PC-3 (cell line): Measurements from ENCODE around the gene TNS3. TPM values are rescaled to one million over a fixed set of nuclear protein-coding genes. Genes with fewer than 3 reads are reported as not detected.

ENCODE experiments used
- ATAC-seq: fragments of 200-7000 bp; cut with Tn5 transposase; 2 replicates; pipeline ENCODE4 v1.9.1; 2020; ENCODE audit warnings: mild to moderate bottlenecking, moderate library complexity
- BruUV-seq: library from RNA; stranded (reverse); fragments of 400-500 nt; replicated peaks from 2 replicates; lab custom pipeline; 2021; lab: Mats Ljungman, UMichigan
- CTCF ChIA-PET: fragments of 300-600 bp; sonication (Branson Sonifier 250); formaldehyde crosslinking; loops from one replicate; lab custom pipeline; 2022; ENCODE audit warnings: antibody characterized with exemption; lab: Charles Lee
- POLR2A ChIA-PET: fragments of 300-600 bp; sonication (Branson Sonifier 250); formaldehyde crosslinking; loops from one replicate; lab custom pipeline; 2022; ENCODE audit warnings: antibody characterized with exemption; ENCODE audit not compliant: unreplicated experiment; lab: Charles Lee
- DNase-seq: peaks from one replicate; pipeline ENCODE4 v3.0.0-alpha.2; 2015
- H2AFZ ChIP-seq: fragments of 300-600 bp; sonication (generic); 2 replicates; pipeline ENCODE4 v1.6.0; 2016; ENCODE audit warnings: antibody characterized with exemption, low read length
- H3F3A ChIP-seq: fragments of 300-600 bp; sonication (generic); one replicate; pipeline ENCODE4 v1.6.0; 2017; ENCODE audit warnings: antibody characterized with exemption, low read length, control low read depth, mild to moderate bottlenecking; ENCODE audit not compliant: unreplicated experiment
- H3K27ac ChIP-seq: fragments of 300-600 bp; sonication (generic); 2 replicates; pipeline ENCODE4 v1.5.1; 2016; ENCODE audit warnings: mild to moderate bottlenecking, low read length
- H3K27me3 ChIP-seq: fragments of 300-600 bp; sonication (generic); 2 replicates; pipeline ENCODE4 v1.6.1; 2016; ENCODE audit warnings: low read length, mixed read lengths
- H3K36me3 ChIP-seq: fragments of 300-600 bp; sonication (generic); 2 replicates; pipeline ENCODE4 v1.6.1; 2016; ENCODE audit warnings: low read depth, mixed run types, low read length, mixed read lengths
- H3K4me1 ChIP-seq: fragments of 300-600 bp; sonication (generic); 2 replicates; pipeline ENCODE4 v1.5.1; 2016; ENCODE audit warnings: low read length; ENCODE audit not compliant: insufficient read depth
- H3K4me2 ChIP-seq: fragments of 300-600 bp; sonication (generic); 2 replicates; pipeline ENCODE4 v1.6.0; 2016; ENCODE audit warnings: low read length
- H3K4me3 ChIP-seq: fragments of 300-600 bp; sonication (generic); 2 replicates; pipeline ENCODE4 v1.5.1; 2016; ENCODE audit warnings: mild to moderate bottlenecking, low read length, mixed read lengths
- H3K79me2 ChIP-seq: fragments of 300-600 bp; sonication (generic); 2 replicates; pipeline ENCODE4 v1.6.1; 2017; ENCODE audit warnings: low read length, mixed read lengths
- H3K9ac ChIP-seq: fragments of 300-600 bp; sonication (generic); 2 replicates; pipeline ENCODE4 v1.6.0; 2016; ENCODE audit warnings: mild to moderate bottlenecking, low read length
- H3K9me2 ChIP-seq: fragments of 300-600 bp; sonication (generic); replicated peaks from 2 replicates; pipeline ENCODE4 v1.6.1; 2016; ENCODE audit warnings: mixed run types, low read length, mixed read lengths
- H3K9me3 ChIP-seq: fragments of 300-600 bp; sonication (generic); 2 replicates; pipeline ENCODE4 v1.6.1; 2016; ENCODE audit warnings: low read length, mixed read lengths
- H4K20me1 ChIP-seq: fragments of 300-600 bp; sonication (generic); 2 replicates; pipeline ENCODE4 v1.6.1; 2016; ENCODE audit warnings: low read length, mixed read lengths
- EZH2 ChIP-seq: fragments of 300-600 bp; sonication (generic); IDR thresholded peaks from one replicate; pipeline ENCODE4 v1.6.1; 2017; ENCODE audit warnings: antibody characterized with exemption, mild to moderate bottlenecking, low read length; ENCODE audit not compliant: unreplicated experiment
- EZH2phosphoT487 ChIP-seq: fragments of 300-600 bp; sonication (generic); IDR thresholded peaks from 2 replicates; pipeline ENCODE4 v1.6.1; 2018; ENCODE audit warnings: mild to moderate bottlenecking, antibody characterized with exemption, low read length, borderline replicate concordance
- intact Hi-C: fragments of 100-400 bp; cut with micrococcal nuclease; formaldehyde crosslinking; loops from 2 replicates; pipeline ENCODE4 v1.9.0; 2023
- total RNA-seq: library from RNA; depleted of rRNA; stranded (reverse); fragments of >200 nt; gene quantifications from 2 replicates; pipeline ENCODE4 v1.2.3, GENCODE V29; 2014
- TF ChIP-seq, protein P1 (sequence below): fragments of 300-600 bp; sonication (generic); conservative IDR thresholded peaks from 2 replicates; pipeline ENCODE4 v1.5.1; 2017; ENCODE audit warnings: antibody characterized with exemption, low read depth, mild to moderate bottlenecking, low read length

TNS3 gene
- total RNA-seq, 1 experiment from 2014 or later, result 72.3 TPM

DNA sequence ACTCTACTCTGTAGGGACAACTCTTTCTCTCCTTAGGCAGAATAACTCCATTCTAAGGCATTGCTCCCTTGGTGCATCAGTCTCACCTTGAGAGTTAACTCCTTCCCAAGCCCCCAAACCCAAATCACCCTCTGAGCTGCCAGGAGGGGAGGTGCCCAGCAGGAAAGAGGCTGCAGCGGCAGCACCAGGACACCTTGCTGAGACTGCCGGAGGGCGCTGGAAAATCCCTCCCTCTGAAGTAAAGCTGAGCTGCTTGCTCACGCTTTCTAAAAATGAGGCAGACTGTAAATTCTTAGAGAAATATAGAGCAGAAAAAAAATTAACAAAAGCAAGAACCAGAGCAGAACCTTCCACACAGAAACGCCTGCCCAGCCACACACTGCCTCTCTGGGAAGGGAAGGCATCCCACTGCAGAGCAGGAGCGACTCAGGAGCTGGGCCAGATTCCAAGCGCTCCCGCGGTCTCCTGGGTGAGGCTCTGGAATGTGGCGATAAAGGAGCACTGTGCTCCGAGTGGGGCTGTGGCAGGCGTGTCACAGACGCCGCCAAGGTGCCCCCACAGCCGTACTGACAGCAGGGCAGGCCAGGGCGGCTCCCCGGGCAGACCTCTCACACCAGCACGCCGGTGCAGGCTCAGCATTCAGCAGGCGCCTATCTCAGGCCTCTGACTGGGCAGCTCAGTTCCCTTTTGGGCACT, 202.1 kb downstream of the TNS3 start:
- CTCF ChIA-PET, result interaction anchor here (0.6 to 1.2 kb wide), 2 partner anchors 112 to 114 kb away, joined by 10 read pairs; no protein-coding TSS in a partner anchor
- Histone ChIP-seq H3K9me3 (no peaks in the 10 kb centered on the region), H3K9me2 (no peaks in the 10 kb centered on the region), H3K27ac (peak overlapping the region; percentile 64), H4K20me1 (0 out of 2 replicates have a peak, but pooled peaks cover 4% of the 10 kb centered on the region), H3K9ac (peak overlapping the region; percentile 26; the same call in 1 of the 2 replicates), H3K4me1 (peaks cover 33% of the 10 kb centered on the region), H3K36me3 (peaks cover 14% of the 10 kb centered on the region; the same call in 1 of the 2 replicates), H3F3A (no peaks in the 10 kb centered on the region), H3K79me2 (peaks cover 11% of the 10 kb centered on the region), H3K4me3 (peak overlapping the region; percentile 28; the same call in 1 of the 2 replicates), H3K4me2 (peak overlapping the region; percentile 74), H2AFZ (no peak overlapping the region), H3K27me3 (no peaks in the 10 kb centered on the region)
- intact Hi-C loops, result loop anchor here (2.0 kb wide), 1 partner anchor 113 kb away; no protein-coding TSS in a partner anchor
- TF ChIP-seq, protein P1, sequence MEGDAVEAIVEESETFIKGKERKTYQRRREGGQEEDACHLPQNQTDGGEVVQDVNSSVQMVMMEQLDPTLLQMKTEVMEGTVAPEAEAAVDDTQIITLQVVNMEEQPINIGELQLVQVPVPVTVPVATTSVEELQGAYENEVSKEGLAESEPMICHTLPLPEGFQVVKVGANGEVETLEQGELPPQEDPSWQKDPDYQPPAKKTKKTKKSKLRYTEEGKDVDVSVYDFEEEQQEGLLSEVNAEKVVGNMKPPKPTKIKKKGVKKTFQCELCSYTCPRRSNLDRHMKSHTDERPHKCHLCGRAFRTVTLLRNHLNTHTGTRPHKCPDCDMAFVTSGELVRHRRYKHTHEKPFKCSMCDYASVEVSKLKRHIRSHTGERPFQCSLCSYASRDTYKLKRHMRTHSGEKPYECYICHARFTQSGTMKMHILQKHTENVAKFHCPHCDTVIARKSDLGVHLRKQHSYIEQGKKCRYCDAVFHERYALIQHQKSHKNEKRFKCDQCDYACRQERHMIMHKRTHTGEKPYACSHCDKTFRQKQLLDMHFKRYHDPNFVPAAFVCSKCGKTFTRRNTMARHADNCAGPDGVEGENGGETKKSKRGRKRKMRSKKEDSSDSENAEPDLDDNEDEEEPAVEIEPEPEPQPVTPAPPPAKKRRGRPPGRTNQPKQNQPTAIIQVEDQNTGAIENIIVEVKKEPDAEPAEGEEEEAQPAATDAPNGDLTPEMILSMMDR, result no peak
- no peak for TF ChIP-seq EZH2phosphoT487
- TF ChIP-seq EZH2, result no peak
- ATAC-seq, result peak; percentile 90
- POLR2A ChIA-PET, result interaction anchor here (0.6 kb wide), 2 partner anchors 11 to 63 kb away, joined by 3 to 7 read pairs; no protein-coding TSS in a partner anchor
- BruUV-seq, result no TSS peak
- DNase-seq, result peak; percentile 83

DNA sequence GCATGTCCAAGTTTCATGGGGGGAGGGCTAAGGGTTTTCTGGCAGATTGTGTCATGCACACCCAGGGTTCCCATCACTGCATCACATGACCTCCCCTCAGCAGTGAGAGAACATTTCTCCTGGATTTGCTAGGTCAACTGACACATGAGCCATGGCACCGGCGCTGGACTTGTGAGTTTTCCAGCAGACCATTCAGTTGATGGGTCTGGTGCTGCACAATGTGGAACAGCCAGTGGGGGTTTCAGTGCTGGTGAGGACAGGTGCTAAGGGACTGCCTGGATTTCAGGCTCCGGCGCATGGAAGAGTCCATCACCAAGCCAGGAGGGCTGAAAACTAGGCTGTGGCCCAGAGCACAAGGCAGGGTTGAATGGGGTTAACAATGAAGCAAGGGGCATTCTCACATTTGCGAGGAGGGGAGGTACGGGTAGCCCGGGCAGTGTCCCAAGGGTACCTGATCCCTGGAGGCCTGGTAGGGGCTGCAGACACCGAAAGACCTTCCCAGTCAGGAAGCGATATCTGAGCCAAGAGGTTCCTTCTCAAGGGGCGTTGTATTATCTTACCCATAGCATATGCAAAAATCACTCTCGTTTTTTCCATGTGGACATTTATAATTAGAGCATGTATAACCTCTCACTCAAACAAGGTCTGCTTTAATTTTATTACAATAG, 203.0 kb downstream of the TNS3 start:
- Histone ChIP-seq H3K4me3 (no peak overlapping the region), H3K9me3 (no peaks in the 10 kb centered on the region), H3K36me3 (peaks cover 19% of the 10 kb centered on the region; the same call in 1 of the 2 replicates), H3K27me3 (no peaks in the 10 kb centered on the region), H3K4me2 (no peak overlapping the region), H2AFZ (no peak overlapping the region), H3F3A (no peaks in the 10 kb centered on the region), H3K4me1 (peaks cover 33% of the 10 kb centered on the region), H3K9ac (no peak overlapping the region), H3K79me2 (peaks cover 20% of the 10 kb centered on the region), H3K9me2 (no peaks in the 10 kb centered on the region), H3K27ac (no peak overlapping the region), H4K20me1 (0 out of 2 replicates have a peak, but pooled peaks cover 4% of the 10 kb centered on the region)
- BruUV-seq, result no TSS peak
- POLR2A ChIA-PET, result no interaction called here
- intact Hi-C loops, result no loop called here
- ATAC-seq (no peak), DNase-seq (no peak)
- TF ChIP-seq EZH2phosphoT487, result no peak
- no peak for TF ChIP-seq EZH2
- TF ChIP-seq, protein P1, result no peak
- CTCF ChIA-PET, result no interaction called here
